ENCODE results near the gene MAPKAP1. TPM values are rescaled to one million over a fixed set of nuclear protein-coding genes. Genes with fewer than 3 reads are reported as not detected.

Gene MAPKAP1
- total and polyA plus RNA-seq, 9 of the 15 experiments (the other 6 are each of a cell fraction or from before 2014, with no cell fraction given), result 2.6 to 82.1 (median 61.1) TPM

DNA sequence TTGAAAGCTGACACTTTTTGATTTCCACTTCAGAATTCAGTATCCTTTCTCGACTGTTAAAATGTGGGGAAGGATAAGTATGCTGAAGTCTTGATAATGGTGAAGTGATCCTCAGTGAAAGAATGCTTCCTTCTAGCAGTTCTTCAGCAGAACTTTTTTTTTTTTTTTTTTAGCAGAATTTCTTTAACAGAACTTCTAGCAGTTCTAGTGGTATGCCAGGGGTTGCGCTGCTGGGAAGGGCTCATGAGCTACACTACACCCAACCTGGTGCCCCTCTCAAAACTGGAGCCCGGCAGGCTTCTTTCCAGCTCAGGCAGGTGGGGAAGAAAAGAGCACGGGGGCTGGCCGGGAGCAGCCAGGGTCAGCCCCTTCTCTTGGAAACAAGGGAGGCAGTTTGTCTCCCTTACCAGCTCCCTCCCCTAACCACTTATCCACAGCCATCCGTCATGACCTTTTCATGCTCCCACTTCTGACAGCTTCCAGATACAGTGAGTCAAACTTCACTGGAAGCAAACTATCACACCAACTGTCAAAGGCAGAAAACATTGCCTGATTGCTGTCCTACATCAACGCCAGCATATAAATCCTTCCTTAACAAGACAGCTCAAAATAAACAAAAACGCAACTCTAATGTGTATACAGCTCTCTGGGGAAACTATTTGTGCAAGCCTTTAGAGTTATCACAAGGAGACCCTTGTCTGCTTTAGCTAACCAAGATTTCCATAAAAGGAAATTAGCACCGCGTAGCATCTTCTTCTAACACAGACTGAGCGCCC, 233.9 kb downstream of the MAPKAP1 start (continued):
- TF ChIP-seq TAF1 (IDR thresholded peaks at IDR 0.05; ENCODE audit: control insufficient read depth, extremely low read depth, insufficient read depth, low read length, severe bottlenecking), result no peak
- TF ChIP-seq MEIS2 (IDR thresholded peaks at IDR 0.05; ENCODE audit: partially characterized antibody), result peak; percentile 99
- TF ChIP-seq JUND (IDR thresholded peaks at IDR 0.05; ENCODE audit: borderline replicate concordance, low read depth, low read length), result peak; percentile 74
- TF ChIP-seq JUND (tag; IDR thresholded peaks at IDR 0.05; ENCODE audit: borderline replicate concordance, low read depth, low read length), result peak; percentile 76; the same call in 1 of the 3 replicates
- TF ChIP-seq, protein P1, sequence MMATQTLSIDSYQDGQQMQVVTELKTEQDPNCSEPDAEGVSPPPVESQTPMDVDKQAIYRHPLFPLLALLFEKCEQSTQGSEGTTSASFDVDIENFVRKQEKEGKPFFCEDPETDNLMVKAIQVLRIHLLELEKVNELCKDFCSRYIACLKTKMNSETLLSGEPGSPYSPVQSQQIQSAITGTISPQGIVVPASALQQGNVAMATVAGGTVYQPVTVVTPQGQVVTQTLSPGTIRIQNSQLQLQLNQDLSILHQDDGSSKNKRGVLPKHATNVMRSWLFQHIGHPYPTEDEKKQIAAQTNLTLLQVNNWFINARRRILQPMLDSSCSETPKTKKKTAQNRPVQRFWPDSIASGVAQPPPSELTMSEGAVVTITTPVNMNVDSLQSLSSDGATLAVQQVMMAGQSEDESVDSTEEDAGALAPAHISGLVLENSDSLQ (IDR thresholded peaks at IDR 0.05), result peak; percentile 95
- peak; percentile 87 for TF ChIP-seq ZNF24 (IDR thresholded peaks at IDR 0.05)
- TF ChIP-seq ZNF77 (CRISPR knock-in tag; IDR thresholded peaks at IDR 0.05), result no peak
- TF ChIP-seq, protein P2, sequence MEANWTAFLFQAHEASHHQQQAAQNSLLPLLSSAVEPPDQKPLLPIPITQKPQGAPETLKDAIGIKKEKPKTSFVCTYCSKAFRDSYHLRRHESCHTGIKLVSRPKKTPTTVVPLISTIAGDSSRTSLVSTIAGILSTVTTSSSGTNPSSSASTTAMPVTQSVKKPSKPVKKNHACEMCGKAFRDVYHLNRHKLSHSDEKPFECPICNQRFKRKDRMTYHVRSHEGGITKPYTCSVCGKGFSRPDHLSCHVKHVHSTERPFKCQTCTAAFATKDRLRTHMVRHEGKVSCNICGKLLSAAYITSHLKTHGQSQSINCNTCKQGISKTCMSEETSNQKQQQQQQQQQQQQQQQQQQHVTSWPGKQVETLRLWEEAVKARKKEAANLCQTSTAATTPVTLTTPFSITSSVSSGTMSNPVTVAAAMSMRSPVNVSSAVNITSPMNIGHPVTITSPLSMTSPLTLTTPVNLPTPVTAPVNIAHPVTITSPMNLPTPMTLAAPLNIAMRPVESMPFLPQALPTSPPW (CRISPR knock-in tag; IDR thresholded peaks at IDR 0.05), result peak; percentile 59
- TF ChIP-seq KHSRP (IDR thresholded peaks at IDR 0.05), result peak; percentile 31; the same call in 1 of the 2 replicates
- TF ChIP-seq TRIM24 (IDR thresholded peaks at IDR 0.05), result peak; percentile 46 to 78; a peak in 3 of 4 replicates
- no peak for TF ChIP-seq TAF7 (tag; IDR thresholded peaks at IDR 0.05)
- TF ChIP-seq HDAC2 (IDR thresholded peaks at IDR 0.05), result 0 out of 2 replicates have a peak, but pooled peaks have one; percentile 68
- peak; percentile 89 for TF ChIP-seq RNF2 (IDR thresholded peaks at IDR 0.05)
- no peak for TF ChIP-seq HOXB6 (CRISPR knock-in tag; IDR thresholded peaks at IDR 0.05; ENCODE audit: borderline replicate concordance)
- TF ChIP-seq, protein P3, sequence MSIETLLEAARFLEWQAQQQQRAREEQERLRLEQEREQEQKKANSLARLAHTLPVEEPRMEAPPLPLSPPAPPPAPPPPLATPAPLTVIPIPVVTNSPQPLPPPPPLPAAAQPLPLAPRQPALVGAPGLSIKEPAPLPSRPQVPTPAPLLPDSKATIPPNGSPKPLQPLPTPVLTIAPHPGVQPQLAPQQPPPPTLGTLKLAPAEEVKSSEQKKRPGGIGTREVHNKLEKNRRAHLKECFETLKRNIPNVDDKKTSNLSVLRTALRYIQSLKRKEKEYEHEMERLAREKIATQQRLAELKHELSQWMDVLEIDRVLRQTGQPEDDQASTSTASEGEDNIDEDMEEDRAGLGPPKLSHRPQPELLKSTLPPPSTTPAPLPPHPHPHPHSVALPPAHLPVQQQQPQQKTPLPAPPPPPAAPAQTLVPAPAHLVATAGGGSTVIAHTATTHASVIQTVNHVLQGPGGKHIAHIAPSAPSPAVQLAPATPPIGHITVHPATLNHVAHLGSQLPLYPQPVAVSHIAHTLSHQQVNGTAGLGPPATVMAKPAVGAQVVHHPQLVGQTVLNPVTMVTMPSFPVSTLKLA (conservative IDR thresholded peaks at IDR 0.05), result peak in 1 of 2 experiments; percentile 71; a peak in 2 of 4 replicates
- peak; percentile 69 for TF ChIP-seq CREM (IDR thresholded peaks at IDR 0.05; ENCODE audit: low read depth)
- no peak for TF ChIP-seq NR2C2 (CRISPR knock-in tag; IDR thresholded peaks at IDR 0.05)
- TF ChIP-seq NR2C2 (tag; IDR thresholded peaks at IDR 0.05), result peak; percentile 72
- TF ChIP-seq, protein P4, sequence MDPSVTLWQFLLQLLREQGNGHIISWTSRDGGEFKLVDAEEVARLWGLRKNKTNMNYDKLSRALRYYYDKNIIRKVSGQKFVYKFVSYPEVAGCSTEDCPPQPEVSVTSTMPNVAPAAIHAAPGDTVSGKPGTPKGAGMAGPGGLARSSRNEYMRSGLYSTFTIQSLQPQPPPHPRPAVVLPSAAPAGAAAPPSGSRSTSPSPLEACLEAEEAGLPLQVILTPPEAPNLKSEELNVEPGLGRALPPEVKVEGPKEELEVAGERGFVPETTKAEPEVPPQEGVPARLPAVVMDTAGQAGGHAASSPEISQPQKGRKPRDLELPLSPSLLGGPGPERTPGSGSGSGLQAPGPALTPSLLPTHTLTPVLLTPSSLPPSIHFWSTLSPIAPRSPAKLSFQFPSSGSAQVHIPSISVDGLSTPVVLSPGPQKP (CRISPR knock-in tag; IDR thresholded peaks at IDR 0.05), result no peak
- TF ChIP-seq ZNF384 (IDR thresholded peaks at IDR 0.05; ENCODE audit: low read depth, low read length), result peak; percentile 91
- TF ChIP-seq SAFB2 (IDR thresholded peaks at IDR 0.05; ENCODE audit: borderline replicate concordance, low read depth, low read length, severe bottlenecking), result no peak
- peak; percentile 39 for TF ChIP-seq BRD9 (IDR thresholded peaks at IDR 0.05; ENCODE audit: low read depth, partially characterized antibody)
- TF ChIP-seq ARHGAP35 (IDR thresholded peaks at IDR 0.05; ENCODE audit: partially characterized antibody), result peak; percentile 95

All from K562 (cell line).